Hepatocyte (in vitro differentiated cells): ENCODE results near the gene NPAS3. TPM values are rescaled to one million over a fixed set of nuclear protein-coding genes. Genes with fewer than 3 reads are reported as not detected.

Experiments used
- DNase-seq: peaks from one replicate; pipeline ENCODE4 v3.0.0-alpha.2; 2016; ENCODE audit warnings: low spot score
- H2AFZ ChIP-seq: fragments of 200-600 bp; sonication (generic); 2 replicates; pipeline ENCODE4 v1.6.0; 2016; ENCODE audit warnings: antibody characterized with exemption, mild to moderate bottlenecking
- H3K27ac ChIP-seq: fragments of 200-600 bp; sonication (generic); 2 replicates; pipeline ENCODE4 v1.5.1; 2016; ENCODE audit warnings: mild to moderate bottlenecking
- H3K27me3 ChIP-seq: fragments of 200-600 bp; sonication (generic); 2 replicates; pipeline ENCODE4 v1.6.1; 2016
- H3K36me3 ChIP-seq: fragments of 200-600 bp; sonication (generic); replicated peaks from 2 replicates; pipeline ENCODE4 v1.5.1; 2016; ENCODE audit warnings: low read depth; ENCODE audit not compliant: insufficient read depth
- H3K4me1 ChIP-seq: fragments of 200-600 bp; sonication (generic); 2 replicates; pipeline ENCODE4 v1.5.1; 2016; ENCODE audit warnings: mild to moderate bottlenecking, moderate library complexity; ENCODE audit not compliant: insufficient read depth
- H3K4me2 ChIP-seq: fragments of 200-600 bp; sonication (generic); 2 replicates; pipeline ENCODE4 v1.6.0; 2016
- H3K4me3 ChIP-seq: fragments of 200-600 bp; sonication (generic); 2 replicates; pipeline ENCODE4 v1.5.1; 2016; ENCODE audit warnings: mild to moderate bottlenecking
- H3K79me2 ChIP-seq: fragments of 200-600 bp; sonication (generic); 2 replicates; pipeline ENCODE4 v1.6.0; 2017; ENCODE audit warnings: mild to moderate bottlenecking
- H3K9me2 ChIP-seq: fragments of 200-600 bp; sonication (generic); replicated peaks from 2 replicates; pipeline ENCODE4 v1.6.0; 2017; ENCODE audit warnings: mild to moderate bottlenecking; ENCODE audit not compliant: insufficient read depth
- H3K9me3 ChIP-seq: fragments of 200-600 bp; sonication (generic); 2 replicates; pipeline ENCODE4 v1.5.1; 2016; ENCODE audit warnings: low read depth, mild to moderate bottlenecking
- H4K20me1 ChIP-seq: fragments of 200-600 bp; sonication (generic); 2 replicates; pipeline ENCODE4 v1.6.0; 2016; ENCODE audit warnings: mild to moderate bottlenecking; ENCODE audit not compliant: insufficient read depth, poor library complexity, severe bottlenecking
- CTCF ChIP-seq: fragments of 200-600 bp; sonication (generic); IDR thresholded peaks from 2 replicates; pipeline ENCODE4 v1.5.1; 2016; ENCODE audit warnings: antibody characterized with exemption, mild to moderate bottlenecking; ENCODE audit not compliant: poor library complexity
- EZH2 ChIP-seq: fragments of 200-600 bp; sonication (generic); IDR thresholded peaks from 2 replicates; pipeline ENCODE4 v1.6.1; 2016; ENCODE audit warnings: antibody characterized with exemption, mild to moderate bottlenecking, borderline replicate concordance
- EZH2phosphoT487 ChIP-seq: fragments of 200-600 bp; sonication (generic); IDR thresholded peaks from one replicate; pipeline ENCODE4 v1.6.1; 2018; ENCODE audit warnings: antibody characterized with exemption, mild to moderate bottlenecking, low read depth, moderate library complexity; ENCODE audit not compliant: unreplicated experiment, severe bottlenecking
- WGBS: methylation state at CpG from one replicate; pipeline ENCODE4 v1.1.6; 2016; ENCODE audit warnings: low lambda C conversion rate; ENCODE audit errors: missing lambda C conversion rate; 5-methylcytosine and 5-hydroxymethylcytosine counted together
- polyA plus RNA-seq: library from polyadenylated mRNA; unstranded; fragments of >200 nt; fragmentation: Nextera tagmentation; extraction: Ambion mirVana; gene quantifications from 2 replicates; pipeline ENCODE4 v1.2.1, GENCODE V29; 2016
- total RNA-seq: library from RNA; depleted of rRNA; stranded (reverse); fragments of >200 nt; gene quantifications from 2 replicates; pipeline ENCODE4 v1.2.3, GENCODE V29; 2014

Gene NPAS3
- total and polyA plus RNA-seq, 2 experiments from 2014 or later = 0.11 to 1.1 TPM

DNA sequence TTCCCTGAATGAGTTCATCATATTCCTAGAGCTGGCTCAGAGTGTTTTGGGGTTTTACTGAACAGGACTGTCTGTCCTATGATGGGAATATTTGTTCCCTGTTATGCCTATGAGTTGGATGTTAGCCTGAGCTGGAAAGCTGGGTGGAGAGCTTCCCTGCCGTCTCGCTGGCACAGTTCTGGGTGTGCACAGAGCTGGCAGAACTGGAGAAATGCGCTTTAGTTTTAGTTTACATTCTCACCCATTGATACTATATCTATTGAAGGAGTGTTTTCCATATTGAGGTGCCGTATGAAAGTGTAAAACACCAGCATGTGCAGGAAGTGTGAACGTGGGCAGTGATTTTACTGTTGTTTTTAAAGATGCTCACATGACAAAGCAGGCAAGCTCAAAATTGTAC, 549.9 kb downstream of the NPAS3 start:
- H3K27ac ChIP-seq = no peak overlapping the region
- WGBS = 90% methylated on average over 5 of the region's 5 CpGs
- no peaks in the 10 kb centered on the region for H4K20me1 ChIP-seq
- H3K9me2 ChIP-seq = no peaks in the 10 kb centered on the region
- TF ChIP-seq EZH2 (no peak), CTCF (no peak), EZH2phosphoT487 (no peak)
- no peak for DNase-seq
- H3K9me3 ChIP-seq = no peaks in the 10 kb centered on the region
- H2AFZ ChIP-seq = no peak overlapping the region
- H3K4me1 ChIP-seq = peaks cover 4% of the 10 kb centered on the region
- no peaks in the 10 kb centered on the region for H3K27me3 ChIP-seq
- no peak overlapping the region for H3K4me2 ChIP-seq
- H3K4me3 ChIP-seq = no peak overlapping the region
- no peaks in the 10 kb centered on the region for H3K36me3 ChIP-seq
- no peaks in the 10 kb centered on the region for H3K79me2 ChIP-seq

GRCh38 chr14:33490555-33490954, 551.9 kb downstream of the NPAS3 start:
- WGBS = 73% methylated on average over 4 of the region's 4 CpGs
- Histone ChIP-seq H3K9me2 (no peaks in the 10 kb centered on the region), H3K4me2 (no peak overlapping the region), H3K4me3 (no peak overlapping the region), H4K20me1 (no peaks in the 10 kb centered on the region), H2AFZ (no peak overlapping the region), H3K9me3 (no peaks in the 10 kb centered on the region), H3K79me2 (no peaks in the 10 kb centered on the region), H3K27me3 (no peaks in the 10 kb centered on the region), H3K36me3 (no peaks in the 10 kb centered on the region), H3K4me1 (peaks cover 4% of the 10 kb centered on the region), H3K27ac (no peak overlapping the region)
- no peak for TF ChIP-seq CTCF
- TF ChIP-seq EZH2phosphoT487 = no peak
- no peak for TF ChIP-seq EZH2
- no peak for DNase-seq

DNA sequence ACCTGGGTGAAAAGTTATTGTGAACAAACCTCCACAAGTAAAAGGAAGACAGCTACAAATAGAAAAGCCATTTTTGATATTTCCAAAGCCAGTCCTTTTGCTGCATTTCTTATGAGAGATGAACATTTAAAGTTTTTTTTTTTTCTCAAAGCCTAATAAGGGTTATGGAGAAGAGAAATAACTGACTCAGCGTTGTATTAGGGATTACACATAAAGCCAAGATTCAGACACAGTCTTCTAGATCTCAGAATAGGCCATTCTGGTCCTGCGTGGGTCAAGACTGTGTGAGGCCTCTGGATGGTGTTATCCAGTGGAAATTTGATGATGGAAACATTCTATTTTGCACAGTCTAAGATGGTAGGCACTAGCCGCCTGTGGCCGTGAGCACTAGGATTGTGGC, 552.4 kb downstream of the NPAS3 start:
- 94% methylated on average over 4 of the region's 4 CpGs for WGBS
- H3K9me3 ChIP-seq = no peaks in the 10 kb centered on the region
- TF ChIP-seq EZH2phosphoT487 (no peak), CTCF (no peak), EZH2 (no peak)
- DNase-seq = no peak
- H3K4me1 ChIP-seq = peaks cover 4% of the 10 kb centered on the region
- no peaks in the 10 kb centered on the region for H3K9me2 ChIP-seq
- H3K4me2 ChIP-seq = no peak overlapping the region
- H4K20me1 ChIP-seq = no peaks in the 10 kb centered on the region
- no peaks in the 10 kb centered on the region for H3K27me3 ChIP-seq
- no peaks in the 10 kb centered on the region for H3K36me3 ChIP-seq
- H3K4me3 ChIP-seq = no peak overlapping the region
- H2AFZ ChIP-seq = no peak overlapping the region
- H3K27ac ChIP-seq = no peak overlapping the region
- no peaks in the 10 kb centered on the region for H3K79me2 ChIP-seq

DNA sequence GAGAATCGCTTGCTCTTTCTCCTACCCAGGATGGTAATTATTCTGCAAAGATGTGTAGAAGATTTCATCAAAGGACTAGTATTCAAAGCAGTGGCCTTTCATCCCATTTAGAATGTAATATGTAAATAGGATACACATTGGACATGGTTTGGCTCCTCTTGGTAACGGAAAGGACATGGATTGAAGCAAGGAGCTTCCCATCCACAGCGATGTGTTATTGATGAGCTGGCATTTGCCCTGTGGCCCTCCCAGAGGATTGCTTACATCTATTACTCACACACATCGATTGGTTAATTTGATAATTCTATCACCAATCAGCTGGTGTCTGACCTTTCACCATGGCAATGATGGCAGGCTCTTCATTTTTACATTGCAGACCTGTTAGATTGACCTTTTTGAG, 553.8 kb downstream of the NPAS3 start:
- Histone ChIP-seq H3K4me2 (no peak overlapping the region), H3K79me2 (no peaks in the 10 kb centered on the region)
- WGBS = 91% methylated on average over 4 of the region's 4 CpGs

More for the DNA sequence above, 553.8 kb downstream of the NPAS3 start:
- Histone ChIP-seq H3K9me3 (no peaks in the 10 kb centered on the region), H3K4me3 (no peak overlapping the region), H3K4me1 (no peaks in the 10 kb centered on the region), H3K27me3 (no peaks in the 10 kb centered on the region), H3K9me2 (no peaks in the 10 kb centered on the region), H3K36me3 (no peaks in the 10 kb centered on the region), H3K27ac (no peak overlapping the region), H2AFZ (no peak overlapping the region), H4K20me1 (no peaks in the 10 kb centered on the region)
- no peak for DNase-seq
- TF ChIP-seq EZH2 = no peak
